HepG2 (cell line): Measurements from ENCODE around the gene LRRC3. TPM values are rescaled to one million over a fixed set of nuclear protein-coding genes. Genes with fewer than 3 reads are reported as not detected.

ENCODE experiments used
- BATF2 ChIP-seq: sonication (generic); formaldehyde crosslinking; IDR thresholded peaks from 2 replicates; pipeline ENCODE4 v1.8.0; 2022; ENCODE audit warnings: mild to moderate bottlenecking, missing genetic modification reagents, moderate library complexity
- FOXP4 ChIP-seq: sonication (generic); formaldehyde crosslinking; IDR thresholded peaks from 2 replicates; pipeline ENCODE4 v1.4.0; 2020; ENCODE audit warnings: missing genetic modification reagents
- HNRNPUL1 ChIP-seq: fragments of 200-400 bp; formaldehyde crosslinking; IDR thresholded peaks from 2 replicates; pipeline ENCODE4 v1.6.1; 2017; ENCODE audit warnings: low read depth, mild to moderate bottlenecking, low read length, moderate library complexity
- IRX3 ChIP-seq: sonication (generic); formaldehyde crosslinking; IDR thresholded peaks from 2 replicates; pipeline ENCODE4 v1.8.1; 2023; ENCODE audit warnings: mild to moderate bottlenecking, low read depth, missing genetic modification reagents, borderline replicate concordance
- KAT2B ChIP-seq: fragments of 150-350 bp; IDR thresholded peaks from 2 replicates; pipeline ENCODE4 v1.6.1; 2014; ENCODE audit warnings: low read depth, low read length, borderline replicate concordance
- KLF16 ChIP-seq, 2 experiments: sonication (generic) in 1 of 2; formaldehyde crosslinking in 1 of 2; IDR thresholded peaks; 2 replicates each; pipeline versions ENCODE4 v1.6.1 to v1.8.0; 2016 to 2023; ENCODE audit warnings: missing genetic modification reagents in 2 of 2, missing compliant biosample characterization in 1 of 2
- MTA3 ChIP-seq: sonication (generic); formaldehyde crosslinking; IDR thresholded peaks from 2 replicates; pipeline ENCODE4 v1.4.0; 2020; ENCODE audit warnings: missing genetic modification reagents
- NR2F1 ChIP-seq, 2 experiments: fragments of 450-650 bp in 1 of 2; formaldehyde crosslinking in 1 of 2; IDR thresholded peaks; 2 replicates each; pipeline versions ENCODE4 v1.5.0 to v1.6.1; 2016 to 2020; ENCODE audit warnings: mild to moderate bottlenecking in 1 of 2, missing compliant biosample characterization in 1 of 2, missing genetic modification reagents in 1 of 2, moderate library complexity in 1 of 2
- NRL ChIP-seq: sonication (generic); formaldehyde crosslinking; IDR thresholded peaks from 2 replicates; pipeline ENCODE4 v1.5.0; 2020; ENCODE audit warnings: missing genetic modification reagents, mild to moderate bottlenecking, moderate library complexity, borderline replicate concordance
- POGK ChIP-seq: sonication (generic); formaldehyde crosslinking; conservative IDR thresholded peaks from 2 replicates; pipeline ENCODE4 v1.8.0; 2022; ENCODE audit warnings: mild to moderate bottlenecking, moderate library complexity, missing genetic modification reagents
- PRMT3 ChIP-seq: sonication (generic); formaldehyde crosslinking; IDR thresholded peaks from 2 replicates; pipeline ENCODE4 v1.8.1; 2022; ENCODE audit warnings: low read depth, mild to moderate bottlenecking, moderate library complexity, missing genetic modification reagents, borderline replicate concordance
- PRPF4 ChIP-seq: fragments of 200-400 bp; formaldehyde crosslinking; IDR thresholded peaks from 2 replicates; pipeline ENCODE4 v1.6.1; 2016; ENCODE audit warnings: low read length, low read depth; ENCODE audit not compliant: poor library complexity, severe bottlenecking
- SRSF9 ChIP-seq: fragments of 200-400 bp; formaldehyde crosslinking; IDR thresholded peaks from 2 replicates; pipeline ENCODE4 v1.6.1; 2018; ENCODE audit warnings: borderline replicate concordance, mild to moderate bottlenecking, low read depth, low read length; ENCODE audit not compliant: insufficient read depth, poor library complexity, severe bottlenecking
- ZBTB7A ChIP-seq: sonication (generic); formaldehyde crosslinking; IDR thresholded peaks from 2 replicates; pipeline ENCODE4 v1.8.0; 2022; ENCODE audit warnings: mild to moderate bottlenecking, missing genetic modification reagents
- ZEB1 ChIP-seq: IDR thresholded peaks from 2 replicates; pipeline ENCODE4 v1.6.1; 2012; ENCODE audit warnings: mild to moderate bottlenecking, low read depth, inconsistent platforms; ENCODE audit not compliant: insufficient replicate concordance
- ZMYM2 ChIP-seq: sonication (generic); formaldehyde crosslinking; IDR thresholded peaks from 2 replicates; pipeline ENCODE4 v1.8.0; 2022; ENCODE audit warnings: mild to moderate bottlenecking, missing genetic modification reagents
- ZNF431 ChIP-seq: sonication (generic); formaldehyde crosslinking; IDR thresholded peaks from 2 replicates; pipeline ENCODE4 v1.9.0; 2022; ENCODE audit warnings: missing genetic modification reagents, low read depth, mild to moderate bottlenecking, borderline replicate concordance
- ZNF547 ChIP-seq: sonication (generic); formaldehyde crosslinking; IDR thresholded peaks from 2 replicates; pipeline ENCODE4 v1.5.1; 2020; ENCODE audit warnings: mild to moderate bottlenecking, missing genetic modification reagents
- ZNF777 ChIP-seq: sonication (generic); formaldehyde crosslinking; IDR thresholded peaks from 2 replicates; pipeline ENCODE4 v1.4.0; 2020; ENCODE audit warnings: missing genetic modification reagents
- ZSCAN31 ChIP-seq: sonication (generic); formaldehyde crosslinking; IDR thresholded peaks from 2 replicates; pipeline ENCODE4 v1.5.0; 2020; ENCODE audit warnings: low read depth, mild to moderate bottlenecking, missing genetic modification reagents
- polyA plus RNA-seq, 8 experiments: library from polyadenylated mRNA; depleted of rRNA in 3 of 8; stranded (reverse) in 7 of 8; unstranded in 1 of 8; fragments of >200 nt; fragmentation: Illumina TruSeq in 4 of 8; extraction: Trizol in 4 of 8; gene quantifications; 2 replicates each; pipeline versions ENCODE4 v1.2.1 to v1.2.3, GENCODE V29; 2011 to 2016; ENCODE audit warnings: low read depth in 4 of 8, missing spikeins in 1 of 8, mixed read lengths in 1 of 8; ENCODE audit not compliant: insufficient read depth in 1 of 8
- total RNA-seq, 5 experiments: library from RNA; depleted of rRNA; stranded (reverse); fragments of >200 nt; fragmentation: Illumina TruSeq; extraction: Trizol; gene quantifications; 2 replicates each; pipeline ENCODE4 v1.2.3, GENCODE V29; 2016; ENCODE audit warnings: low read depth in 1 of 5
- TF ChIP-seq, protein P1 (sequence below): IDR thresholded peaks from 2 replicates; pipeline ENCODE4 v1.6.1; 2016; ENCODE audit warnings: missing compliant biosample characterization, missing genetic modification reagents, borderline replicate concordance

Gene LRRC3
- total and polyA plus RNA-seq, 2 of the 13 experiments (the other 11 are each of a cell fraction or from before 2014, with no cell fraction given): 4.8 to 16.5 TPM

DNA sequence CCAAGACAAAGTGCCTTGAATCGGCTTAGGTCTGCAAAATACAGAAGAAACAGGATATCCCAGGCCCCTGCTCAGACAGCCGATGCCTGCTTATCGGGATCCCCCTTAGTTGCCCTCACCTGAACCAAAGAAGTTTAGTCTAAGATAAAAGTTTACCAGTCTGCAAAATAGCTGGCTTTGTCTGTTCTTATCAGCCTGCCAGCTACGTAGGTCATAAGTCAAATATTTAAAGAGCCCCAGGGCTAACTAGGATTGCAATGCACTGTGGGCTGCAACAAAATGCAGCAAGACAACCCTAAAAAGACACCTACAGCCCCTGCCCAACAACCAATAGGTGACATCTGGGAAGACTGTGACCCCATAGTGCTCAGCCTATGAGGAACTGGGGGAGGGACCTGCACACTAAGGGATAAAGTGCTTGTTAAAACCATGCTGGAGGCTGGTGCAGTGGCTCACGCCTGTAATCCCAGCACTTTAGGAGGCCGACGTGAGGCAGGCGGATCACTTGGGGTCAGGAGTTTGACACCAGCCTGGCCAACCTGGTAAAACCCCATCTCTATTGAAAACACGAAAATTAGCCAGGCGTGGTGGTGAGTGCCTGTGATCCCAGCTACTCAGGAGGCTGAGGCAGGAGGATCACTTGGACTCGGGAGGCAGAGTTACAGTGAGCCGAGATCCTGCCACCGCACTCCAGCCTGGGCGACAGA is 27.4 kb downstream of the LRRC3 start (continued):
- TF ChIP-seq, protein P1, sequence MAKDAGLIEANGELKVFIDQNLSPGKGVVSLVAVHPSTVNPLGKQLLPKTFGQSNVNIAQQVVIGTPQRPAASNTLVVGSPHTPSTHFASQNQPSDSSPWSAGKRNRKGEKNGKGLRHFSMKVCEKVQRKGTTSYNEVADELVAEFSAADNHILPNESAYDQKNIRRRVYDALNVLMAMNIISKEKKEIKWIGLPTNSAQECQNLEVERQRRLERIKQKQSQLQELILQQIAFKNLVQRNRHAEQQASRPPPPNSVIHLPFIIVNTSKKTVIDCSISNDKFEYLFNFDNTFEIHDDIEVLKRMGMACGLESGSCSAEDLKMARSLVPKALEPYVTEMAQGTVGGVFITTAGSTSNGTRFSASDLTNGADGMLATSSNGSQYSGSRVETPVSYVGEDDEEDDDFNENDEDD (CRISPR knock-in tag): no peak
- TF ChIP-seq FOXP4 (CRISPR knock-in tag): peak; percentile 34
- no peak; the same call in 1 of the 2 replicates for TF ChIP-seq ZNF431 (CRISPR knock-in tag)
- TF ChIP-seq HNRNPUL1: no peak
- no peak for TF ChIP-seq KAT2B
- no peak for TF ChIP-seq PRPF4
- TF ChIP-seq IRX3 (CRISPR knock-in tag): no peak
- TF ChIP-seq MTA3 (CRISPR knock-in tag): no peak
- TF ChIP-seq ZNF547: no peak
- TF ChIP-seq KLF16 (CRISPR knock-in tag; IDR thresholded peaks at IDR 0.05): no peak; a peak in 1 of 4 replicates
- peak in 1 of 2 experiments; percentile 45; a peak in 2 of 4 replicates for TF ChIP-seq NR2F1 (CRISPR knock-in tag; IDR thresholded peaks at IDR 0.05)
- no peak for TF ChIP-seq NRL
- no peak; the same call in 1 of the 2 replicates for TF ChIP-seq ZNF777 (CRISPR knock-in tag)
- peak; percentile 31 for TF ChIP-seq ZEB1
- no peak for TF ChIP-seq ZSCAN31 (CRISPR knock-in tag)
- no peak for TF ChIP-seq ZBTB7A (CRISPR knock-in tag)
- no peak for TF ChIP-seq SRSF9
- TF ChIP-seq BATF2 (CRISPR knock-in tag): no peak
- no peak for TF ChIP-seq PRMT3
- TF ChIP-seq POGK (CRISPR knock-in tag): no peak
- 0 out of 2 replicates have a peak, but pooled peaks have one; percentile 42 for TF ChIP-seq ZMYM2 (CRISPR knock-in tag)
